Stimulated activated memory B cell treated with anti-CD40 and anti-IgM and Interleukin-4, amounts not matched to agents 10 μg/mL and 1 μg/mL and 100 μg/mL, for 72 hours (primary cell): ENCODE results near the gene IFT122.
"Not testable (repeated sequence)": the region's sequence is repeated elsewhere in the genome, so short reads cannot be mapped to it uniquely, and the experiment has no call there.

Experiments used
- ATAC-seq: fragments of 150-1000 bp; cut with Tn5 transposase; 2 replicates; pipeline ENCODE4 v1.10.0; 2021
- H3K27ac Mint-ChIP-seq: one replicate; pipeline ENCODE4 v1.8.0; 2022; ENCODE audit warnings: mild to moderate bottlenecking, mixed read lengths
- H3K27me3 Mint-ChIP-seq: one replicate; pipeline ENCODE4 v1.8.0; 2022; ENCODE audit warnings: mixed read lengths
- H3K36me3 Mint-ChIP-seq: one replicate; pipeline ENCODE4 v1.8.0; 2022; ENCODE audit warnings: mixed read lengths
- H3K4me1 Mint-ChIP-seq: one replicate; pipeline ENCODE4 v1.8.0; 2022; ENCODE audit warnings: mixed read lengths
- H3K4me3 Mint-ChIP-seq: one replicate; pipeline ENCODE4 v1.8.0; 2022; ENCODE audit warnings: mild to moderate bottlenecking, moderate library complexity, mixed read lengths
- H3K9me3 Mint-ChIP-seq: one replicate; pipeline ENCODE4 v1.8.0; 2022; ENCODE audit warnings: mixed read lengths

The IFT122 gene

GRCh38 chr3:129487868-129488335, 47.9 kb downstream of the IFT122 start:
- H3K4me1 Mint-ChIP-seq, H3K27ac Mint-ChIP-seq, H3K36me3 Mint-ChIP-seq, H3K9me3 Mint-ChIP-seq, ATAC-seq, H3K27me3 Mint-ChIP-seq, H3K4me3 Mint-ChIP-seq: not testable (repeated sequence)

DNA sequence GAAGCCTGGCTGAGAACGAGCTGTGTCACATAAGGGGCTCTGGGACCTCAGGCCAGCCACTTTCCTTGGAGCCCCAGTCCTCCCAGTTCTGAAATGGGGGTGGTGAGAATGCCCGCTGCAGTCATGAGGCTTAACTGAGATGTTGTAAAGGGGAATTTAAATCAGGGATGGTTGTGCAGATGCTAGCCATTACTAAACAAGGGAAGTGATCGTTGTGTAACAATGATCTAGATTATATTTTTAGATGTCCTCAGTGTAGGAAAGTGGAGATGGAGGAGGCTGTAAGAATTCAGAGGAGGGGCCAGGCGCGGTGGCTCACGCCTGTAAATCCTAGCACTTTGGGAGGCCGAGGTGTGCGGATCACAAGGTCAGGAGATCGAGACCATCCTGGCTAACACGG, 49.2 kb downstream of the IFT122 start:
- H3K27me3 Mint-ChIP-seq, H3K4me3 Mint-ChIP-seq, H3K4me1 Mint-ChIP-seq, H3K9me3 Mint-ChIP-seq, H3K27ac Mint-ChIP-seq, ATAC-seq: not testable (repeated sequence)
- H3K36me3 Mint-ChIP-seq: peaks cover 11% of the 10 kb centered on the region

DNA sequence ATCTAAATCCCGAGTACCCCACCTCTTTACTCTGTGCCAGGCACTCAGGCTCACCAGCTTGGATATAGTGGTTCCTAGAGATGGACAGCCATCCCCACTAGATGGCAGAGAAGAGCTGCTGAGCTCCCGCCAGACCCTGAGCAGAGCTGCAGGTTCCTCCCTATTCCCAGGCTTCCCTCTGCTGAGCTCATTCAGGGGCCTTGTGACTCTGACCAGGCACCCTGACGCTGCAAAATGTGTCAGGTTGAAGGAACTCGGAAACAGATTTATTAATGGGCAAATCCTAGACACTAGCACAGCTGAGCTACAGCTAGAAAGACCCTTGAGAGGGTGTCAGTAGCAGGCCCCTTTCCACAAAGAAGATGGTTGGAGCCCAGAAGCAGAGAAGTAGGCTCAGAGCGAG, 50.2 kb downstream of the IFT122 start:
- no peaks in the 10 kb centered on the region for H3K27me3 Mint-ChIP-seq
- peaks cover 15% of the 10 kb centered on the region for H3K36me3 Mint-ChIP-seq
- ATAC-seq: peak; percentile 92
- no peaks in the 10 kb centered on the region for H3K9me3 Mint-ChIP-seq
- peaks cover 6% of the 10 kb centered on the region for H3K4me1 Mint-ChIP-seq
- H3K27ac Mint-ChIP-seq: no peak overlapping the region
- no peak overlapping the region for H3K4me3 Mint-ChIP-seq

GRCh38 chr3:129491077-129491476, 51.1 kb downstream of the IFT122 start:
- not testable (repeated sequence) for H3K4me3 Mint-ChIP-seq

DNA sequence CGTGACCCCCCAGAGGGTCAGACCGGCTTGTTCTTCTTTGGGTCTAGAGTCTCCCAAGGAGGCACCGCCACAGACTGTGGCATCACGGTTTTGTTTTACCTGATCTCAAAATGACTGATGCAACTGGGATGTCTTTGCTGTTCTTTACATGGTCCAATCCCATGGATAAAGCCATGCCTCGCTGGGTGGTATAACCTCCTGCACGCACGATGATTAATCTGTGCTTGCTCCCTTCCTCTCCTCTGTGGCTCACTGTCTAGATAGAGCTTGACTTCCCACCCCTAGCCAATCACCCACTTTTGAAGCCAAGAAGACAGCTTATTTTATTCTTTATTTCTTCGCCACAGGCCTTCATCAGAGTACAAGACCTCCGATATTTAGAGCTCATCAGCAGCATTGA, 51.8 kb downstream of the IFT122 start:
- H3K9me3 Mint-ChIP-seq: no peaks in the 10 kb centered on the region
- H3K4me1 Mint-ChIP-seq: peaks cover 6% of the 10 kb centered on the region
- H3K36me3 Mint-ChIP-seq: peaks cover 15% of the 10 kb centered on the region
- no peaks in the 10 kb centered on the region for H3K27me3 Mint-ChIP-seq
- no peak overlapping the region for H3K4me3 Mint-ChIP-seq
- H3K27ac Mint-ChIP-seq: peak overlapping the region; percentile 34
- ATAC-seq: no peak

More at GRCh38 chr3:129491077-129491476, 51.1 kb downstream of the IFT122 start:
- not testable (repeated sequence) for ATAC-seq, H3K4me1 Mint-ChIP-seq, H3K9me3 Mint-ChIP-seq, H3K27me3 Mint-ChIP-seq
- H3K27ac Mint-ChIP-seq: peak overlapping the region; percentile 34
- H3K36me3 Mint-ChIP-seq: peaks cover 15% of the 10 kb centered on the region

DNA sequence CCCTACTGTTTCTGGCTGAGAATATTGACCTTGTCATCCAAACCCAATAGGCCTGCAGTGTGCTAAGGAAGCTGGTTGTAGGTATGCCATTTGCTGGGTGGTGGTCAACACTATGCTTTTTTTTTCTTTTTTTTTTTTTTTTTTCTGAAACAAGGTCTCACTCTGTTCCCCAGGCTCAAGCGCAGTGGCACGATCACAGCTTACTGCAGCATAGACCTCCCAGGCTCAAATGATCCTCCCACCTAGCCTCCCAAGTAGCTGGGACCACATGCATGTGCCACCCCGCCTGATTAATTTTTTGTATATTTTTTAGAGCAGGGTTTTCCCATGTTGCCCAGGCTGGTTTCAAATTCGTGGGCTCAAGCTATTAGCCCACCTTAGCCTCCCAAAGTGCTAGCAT, 52.7 kb downstream of the IFT122 start:
- Mint-ChIP-seq H3K9me3 (no peaks in the 10 kb centered on the region), H3K4me1 (peaks cover 6% of the 10 kb centered on the region), H3K36me3 (peaks cover 13% of the 10 kb centered on the region), H3K27me3 (no peaks in the 10 kb centered on the region), H3K27ac (no peak overlapping the region), H3K4me3 (no peak overlapping the region)
- no peak for ATAC-seq

- H3K36me3 Mint-ChIP-seq: peaks cover 11% of the 10 kb centered on the region
- no peaks in the 10 kb centered on the region for H3K27me3 Mint-ChIP-seq
- ATAC-seq: no peak
- peaks cover 6% of the 10 kb centered on the region for H3K4me1 Mint-ChIP-seq
- H3K4me3 Mint-ChIP-seq: no peak overlapping the region
- no peaks in the 10 kb centered on the region for H3K9me3 Mint-ChIP-seq
- no peak overlapping the region for H3K27ac Mint-ChIP-seq
Observed at GRCh38 chr3:129493206-129493605, 53.2 kb downstream of the IFT122 start.

DNA sequence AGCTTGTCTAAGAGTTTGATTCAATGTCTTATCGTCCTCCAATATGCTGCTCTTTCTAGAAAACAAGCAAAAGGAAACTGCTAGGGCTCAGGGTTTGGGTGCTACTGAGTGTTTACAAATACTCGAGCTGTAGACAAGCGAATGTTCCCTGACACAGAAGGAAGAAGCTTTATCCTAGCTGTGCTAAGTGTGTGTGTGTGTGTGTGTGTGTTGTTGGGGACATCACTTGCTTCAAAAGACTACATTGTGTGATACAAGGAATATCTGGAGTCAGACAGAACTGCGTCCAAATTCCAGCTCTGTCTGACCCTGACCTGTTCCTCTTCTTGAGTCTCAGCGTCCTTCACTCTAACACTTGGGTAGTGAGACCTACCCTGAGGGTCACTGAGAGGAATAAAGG, 54.5 kb downstream of the IFT122 start:
- not testable (repeated sequence) for ATAC-seq, H3K4me1 Mint-ChIP-seq, H3K27me3 Mint-ChIP-seq, H3K4me3 Mint-ChIP-seq, H3K9me3 Mint-ChIP-seq, H3K27ac Mint-ChIP-seq
- H3K36me3 Mint-ChIP-seq: peaks cover 11% of the 10 kb centered on the region

DNA sequence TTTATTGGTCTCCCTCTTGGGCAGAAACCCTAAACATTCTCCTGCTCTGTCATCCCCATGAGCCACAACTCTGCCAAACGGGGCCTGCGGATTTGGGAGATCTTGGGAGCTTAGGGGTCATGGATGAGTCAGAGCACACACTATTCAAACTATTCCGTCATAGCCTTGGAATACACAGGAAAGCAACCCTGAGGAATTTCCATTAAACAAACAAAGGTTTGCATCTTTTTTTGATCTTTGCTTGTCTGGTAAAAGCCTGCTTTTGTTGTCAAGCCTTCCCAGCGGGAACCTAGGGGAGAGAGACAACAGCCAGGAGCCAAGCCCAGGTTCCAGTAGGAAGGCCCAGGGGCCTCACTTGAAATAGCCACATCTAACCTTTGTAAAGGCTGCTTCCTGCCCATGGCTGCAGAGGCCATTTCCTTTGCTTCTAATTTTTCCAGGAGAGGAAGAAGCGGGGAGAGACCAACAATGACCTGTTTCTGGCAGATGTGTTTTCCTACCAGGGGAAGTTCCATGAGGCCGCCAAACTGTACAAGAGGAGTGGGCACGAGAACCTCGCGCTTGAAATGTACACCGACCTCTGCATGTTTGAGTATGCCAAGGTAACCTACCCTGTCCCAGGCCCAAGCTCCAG, 55.1 kb downstream of the IFT122 start:
- H3K4me3 Mint-ChIP-seq, H3K27ac Mint-ChIP-seq, H3K4me1 Mint-ChIP-seq, H3K27me3 Mint-ChIP-seq, H3K9me3 Mint-ChIP-seq, ATAC-seq: not testable (repeated sequence)
- H3K36me3 Mint-ChIP-seq: peaks cover 11% of the 10 kb centered on the region

DNA sequence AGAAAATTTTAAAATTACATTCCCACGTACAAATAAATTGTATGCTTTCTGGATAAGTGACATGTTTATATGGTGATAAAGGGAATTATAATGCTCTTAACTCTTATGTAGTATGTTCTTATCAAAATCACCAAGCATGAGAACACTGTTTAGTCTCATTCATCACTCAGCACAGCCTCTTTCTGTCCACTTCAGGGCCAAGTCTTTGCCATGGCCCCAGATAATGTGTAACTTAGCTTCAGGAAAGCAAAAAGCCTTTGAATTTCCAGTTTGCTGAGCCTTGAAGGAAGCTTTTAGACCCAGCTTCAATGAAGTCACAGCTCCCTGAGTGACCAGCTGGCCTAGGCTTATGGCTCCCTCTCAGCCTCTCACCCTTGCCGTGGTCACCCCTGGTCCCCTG, 57.9 kb downstream of the IFT122 start:
- peaks cover 18% of the 10 kb centered on the region for H3K36me3 Mint-ChIP-seq
- not testable (repeated sequence) for H3K9me3 Mint-ChIP-seq, H3K4me3 Mint-ChIP-seq, H3K27me3 Mint-ChIP-seq, ATAC-seq, H3K27ac Mint-ChIP-seq, H3K4me1 Mint-ChIP-seq

GRCh38 chr3:129498603-129499488, 58.8 kb downstream of the IFT122 start:
- not testable (repeated sequence) for H3K27me3 Mint-ChIP-seq, H3K27ac Mint-ChIP-seq, H3K9me3 Mint-ChIP-seq, ATAC-seq, H3K4me1 Mint-ChIP-seq, H3K4me3 Mint-ChIP-seq
- peaks cover 18% of the 10 kb centered on the region for H3K36me3 Mint-ChIP-seq

DNA sequence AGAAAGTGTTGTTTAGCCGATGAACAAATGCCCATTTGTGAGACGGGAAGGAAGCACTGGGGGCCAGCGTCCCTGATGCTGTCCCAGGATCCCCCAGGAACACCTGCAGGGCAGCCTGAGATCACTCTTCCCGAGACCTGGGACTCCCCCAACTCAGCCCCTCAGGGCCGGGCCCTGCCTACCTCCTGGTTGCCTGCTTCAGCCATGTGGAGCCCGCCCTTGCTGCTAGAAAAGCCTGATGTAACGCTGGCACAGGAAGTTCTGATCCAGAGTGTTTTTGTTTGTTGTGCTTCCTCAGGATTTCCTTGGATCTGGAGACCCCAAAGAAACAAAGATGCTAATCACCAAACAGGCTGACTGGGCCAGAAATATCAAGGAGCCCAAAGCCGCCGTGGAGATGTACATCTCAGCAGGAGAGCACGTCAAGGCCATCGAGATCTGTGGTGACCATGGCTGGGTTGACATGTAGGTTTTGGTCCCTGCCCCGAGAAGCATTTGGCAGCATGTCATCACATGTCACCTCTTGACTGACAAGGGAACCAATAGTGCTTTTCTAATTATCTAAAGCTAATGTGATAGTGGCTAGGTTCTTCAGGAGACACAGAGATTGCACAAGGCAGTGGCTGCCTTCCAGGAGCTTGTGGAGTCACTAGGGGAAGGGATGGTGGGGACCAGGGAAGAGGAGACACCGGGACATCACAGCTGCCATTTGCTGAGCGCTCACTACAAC, 59.7 kb downstream of the IFT122 start:
- peaks cover 12% of the 10 kb centered on the region for H3K36me3 Mint-ChIP-seq
- H3K27ac Mint-ChIP-seq, H3K4me1 Mint-ChIP-seq, ATAC-seq, H3K27me3 Mint-ChIP-seq, H3K9me3 Mint-ChIP-seq, H3K4me3 Mint-ChIP-seq: not testable (repeated sequence)

GRCh38 chr3:129500334-129500658, 60.3 kb downstream of the IFT122 start:
- no peaks in the 10 kb centered on the region for H3K9me3 Mint-ChIP-seq

GRCh38 chr3:129501630-129502029, 61.6 kb downstream of the IFT122 start:
- H3K4me3 Mint-ChIP-seq: no peak overlapping the region

More at GRCh38 chr3:129500334-129500658, 60.3 kb downstream of the IFT122 start:
- no peaks in the 10 kb centered on the region for H3K27me3 Mint-ChIP-seq
- no peak overlapping the region for H3K27ac Mint-ChIP-seq
- H3K36me3 Mint-ChIP-seq: peaks cover 12% of the 10 kb centered on the region
- H3K4me3 Mint-ChIP-seq: no peak overlapping the region
- no peaks in the 10 kb centered on the region for H3K4me1 Mint-ChIP-seq
- ATAC-seq: no peak

DNA sequence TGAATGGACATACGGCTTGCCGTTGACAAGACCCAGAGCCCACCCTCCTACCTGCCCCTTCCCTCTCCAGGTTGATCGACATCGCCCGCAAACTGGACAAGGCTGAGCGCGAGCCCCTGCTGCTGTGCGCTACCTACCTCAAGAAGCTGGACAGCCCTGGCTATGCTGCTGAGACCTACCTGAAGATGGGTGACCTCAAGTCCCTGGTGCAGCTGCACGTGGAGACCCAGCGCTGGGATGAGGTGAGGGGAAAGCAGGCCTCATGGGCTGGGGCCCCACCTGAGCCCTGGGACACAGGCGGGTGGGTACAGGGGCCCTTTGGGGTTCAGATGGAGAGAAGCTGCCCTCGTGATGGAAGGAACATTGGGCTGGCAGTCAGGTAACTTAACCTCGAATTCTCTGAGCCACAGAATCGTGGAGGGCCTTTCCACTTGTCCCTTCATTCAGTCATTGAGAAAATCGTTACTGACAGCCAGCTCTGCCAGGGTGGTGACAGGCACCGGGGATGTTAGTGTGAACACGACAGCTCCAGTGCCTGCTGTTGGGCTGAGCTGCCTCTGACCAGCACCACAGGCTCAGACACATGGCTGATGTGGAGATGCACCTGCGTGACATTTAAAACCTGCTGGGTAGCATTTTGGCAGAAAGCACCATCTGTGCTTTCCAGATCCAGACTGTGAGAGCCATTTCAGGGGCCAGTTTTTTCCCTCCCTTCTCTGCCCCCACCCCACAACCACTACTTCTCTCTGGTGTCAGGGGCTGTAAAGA, 62.8 kb downstream of the IFT122 start:
- no peak overlapping the region for H3K27ac Mint-ChIP-seq
- no peaks in the 10 kb centered on the region for H3K27me3 Mint-ChIP-seq
- peak; percentile 9 for ATAC-seq
- no peaks in the 10 kb centered on the region for H3K9me3 Mint-ChIP-seq
- H3K36me3 Mint-ChIP-seq: peaks cover 12% of the 10 kb centered on the region
- H3K4me3 Mint-ChIP-seq: no peak overlapping the region
- no peaks in the 10 kb centered on the region for H3K4me1 Mint-ChIP-seq

More at GRCh38 chr3:129501630-129502029, 61.6 kb downstream of the IFT122 start:
- no peaks in the 10 kb centered on the region for H3K9me3 Mint-ChIP-seq
- ATAC-seq: no peak
- no peaks in the 10 kb centered on the region for H3K27me3 Mint-ChIP-seq
- H3K4me1 Mint-ChIP-seq: no peaks in the 10 kb centered on the region
- peaks cover 12% of the 10 kb centered on the region for H3K36me3 Mint-ChIP-seq
- no peak overlapping the region for H3K27ac Mint-ChIP-seq
